Stimulated activated CD8-positive, alpha-beta memory T cell treated with anti-CD3 and anti-CD28 coated beads, Interleukin-4, amount 100 ng/mL, for 1 hour (primary cell): ENCODE data around the gene SCART1.

Experiments
- DNase-seq, 2 donors: peaks; one replicate each; pipeline ENCODE4 v3.0.0-alpha.2; 2020; ENCODE audit warnings: low read depth in 2 of 2, low spot score in 1 of 2

SCART1 gene

DNA sequence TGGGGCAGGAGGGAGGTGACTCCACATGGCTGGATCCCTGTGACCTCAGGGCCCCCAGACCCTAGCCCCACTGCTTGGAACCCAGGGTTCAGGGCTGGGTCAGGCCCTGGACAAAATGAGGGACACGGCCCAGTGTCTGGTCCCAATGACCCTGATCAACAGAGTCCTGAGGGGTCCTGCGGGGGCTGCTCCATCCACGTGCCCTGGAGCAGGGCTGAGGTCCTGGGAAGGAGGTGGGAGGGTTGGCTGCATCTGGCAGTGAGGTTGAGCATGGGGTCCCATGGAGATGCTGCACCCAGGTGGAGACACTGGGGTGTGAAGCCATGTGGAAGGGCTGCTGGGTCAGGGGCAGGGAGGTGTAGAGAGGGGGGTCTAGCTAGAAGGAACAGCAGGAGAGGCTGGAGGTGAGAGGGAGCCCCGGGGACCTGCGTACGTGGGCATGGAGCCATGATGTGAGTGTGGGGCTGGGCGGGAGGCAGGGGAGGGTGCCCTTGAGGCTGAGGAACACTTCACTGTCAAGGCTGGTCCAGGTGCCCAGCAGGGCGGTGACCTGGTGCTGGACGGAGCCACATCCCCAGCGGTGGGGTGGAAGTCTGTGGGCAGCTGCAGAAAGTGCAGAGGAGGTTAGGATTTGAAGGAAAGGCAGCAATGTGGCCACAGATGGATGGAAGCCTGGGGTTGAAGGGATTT lies 604 bp downstream of the SCART1 start:
- no peak for DNase-seq

DNA sequence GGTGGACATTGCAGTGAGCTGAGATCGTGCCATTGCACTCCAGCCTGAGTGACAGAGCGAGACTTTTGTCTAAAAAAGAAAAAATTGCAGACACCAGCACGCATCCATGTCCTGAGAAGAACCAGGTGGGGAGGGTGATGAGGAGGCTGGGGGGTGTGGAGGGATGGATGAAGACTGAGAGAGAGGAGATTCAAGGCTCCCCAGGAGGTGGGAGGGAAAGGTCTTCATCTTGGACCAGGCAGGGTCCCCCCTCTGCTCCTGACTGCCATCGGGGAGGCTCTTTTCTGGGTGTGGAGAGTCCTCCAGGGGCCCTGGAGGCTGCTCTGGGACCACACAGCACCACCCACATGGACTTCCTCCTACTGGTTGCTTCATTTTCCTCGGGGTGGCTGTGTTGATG lies 1.5 kb downstream of the SCART1 start:
- DNase-seq = no peak

DNA sequence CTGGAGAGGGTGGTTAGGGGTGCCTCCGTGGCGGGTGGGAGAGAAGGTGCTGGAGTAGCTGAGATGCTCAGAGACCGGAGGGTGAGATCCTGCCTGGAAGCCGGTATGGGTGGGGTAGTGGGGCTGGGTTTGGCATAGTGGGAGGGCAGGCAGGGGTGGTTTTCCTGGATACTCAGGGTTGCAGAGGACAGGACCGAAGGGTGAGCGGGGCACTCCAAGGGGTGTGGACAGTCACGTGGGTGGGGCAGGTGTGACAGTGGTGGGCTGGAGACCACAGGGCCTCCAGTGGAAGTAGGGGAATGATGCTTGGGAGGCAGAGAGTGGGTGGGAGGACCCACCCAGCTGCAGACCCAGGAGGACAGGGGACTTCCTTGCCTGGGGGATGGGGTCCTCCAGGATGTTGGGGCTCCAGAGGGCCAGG lies 1.9 kb downstream of the SCART1 start:
- no peak for DNase-seq

DNA sequence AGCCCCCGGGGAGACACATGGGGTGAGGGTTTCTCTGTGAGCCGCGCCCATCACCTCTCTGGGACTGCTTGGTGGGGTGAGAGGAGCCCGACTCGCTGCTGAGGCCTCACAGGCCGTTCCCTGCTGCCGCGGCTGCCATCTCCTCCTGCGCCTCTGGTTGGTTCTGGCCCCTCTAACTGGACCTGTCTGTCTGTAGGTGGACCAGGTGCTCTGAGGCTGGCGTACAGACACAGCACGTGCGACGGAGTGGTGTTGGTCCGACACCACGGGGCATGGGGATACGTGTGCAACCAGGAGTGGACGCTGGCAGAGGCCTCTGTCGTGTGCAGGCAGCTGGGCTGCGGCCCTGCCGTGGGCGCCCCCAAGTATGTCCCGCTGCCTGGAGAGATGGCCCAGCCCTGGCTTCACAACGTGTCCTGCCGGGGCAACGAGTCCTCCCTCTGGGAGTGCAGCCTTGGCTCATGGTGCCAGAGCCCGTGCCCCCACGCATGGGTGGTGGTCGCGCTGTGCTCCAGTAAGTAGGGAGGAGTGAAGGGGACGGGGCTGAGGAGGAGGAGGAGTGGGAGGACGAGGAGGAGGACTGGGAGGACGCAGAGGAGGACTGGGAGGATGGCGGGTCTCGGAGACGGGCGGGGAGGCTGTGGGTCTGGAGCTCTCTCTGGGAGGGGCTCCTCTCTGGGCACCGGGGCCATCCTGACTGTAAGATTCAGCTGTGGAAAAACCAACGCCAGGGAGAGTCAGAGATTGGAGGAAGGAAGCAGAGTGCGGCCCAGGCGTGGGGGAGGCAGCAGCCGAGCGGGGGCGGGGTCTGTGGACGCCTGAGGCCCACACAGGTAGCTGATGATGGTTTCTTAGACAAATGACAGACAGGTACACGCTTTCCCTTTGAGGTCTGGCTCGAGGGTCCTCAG lies 2.6 kb downstream of the SCART1 start:
- no peak for DNase-seq

DNA sequence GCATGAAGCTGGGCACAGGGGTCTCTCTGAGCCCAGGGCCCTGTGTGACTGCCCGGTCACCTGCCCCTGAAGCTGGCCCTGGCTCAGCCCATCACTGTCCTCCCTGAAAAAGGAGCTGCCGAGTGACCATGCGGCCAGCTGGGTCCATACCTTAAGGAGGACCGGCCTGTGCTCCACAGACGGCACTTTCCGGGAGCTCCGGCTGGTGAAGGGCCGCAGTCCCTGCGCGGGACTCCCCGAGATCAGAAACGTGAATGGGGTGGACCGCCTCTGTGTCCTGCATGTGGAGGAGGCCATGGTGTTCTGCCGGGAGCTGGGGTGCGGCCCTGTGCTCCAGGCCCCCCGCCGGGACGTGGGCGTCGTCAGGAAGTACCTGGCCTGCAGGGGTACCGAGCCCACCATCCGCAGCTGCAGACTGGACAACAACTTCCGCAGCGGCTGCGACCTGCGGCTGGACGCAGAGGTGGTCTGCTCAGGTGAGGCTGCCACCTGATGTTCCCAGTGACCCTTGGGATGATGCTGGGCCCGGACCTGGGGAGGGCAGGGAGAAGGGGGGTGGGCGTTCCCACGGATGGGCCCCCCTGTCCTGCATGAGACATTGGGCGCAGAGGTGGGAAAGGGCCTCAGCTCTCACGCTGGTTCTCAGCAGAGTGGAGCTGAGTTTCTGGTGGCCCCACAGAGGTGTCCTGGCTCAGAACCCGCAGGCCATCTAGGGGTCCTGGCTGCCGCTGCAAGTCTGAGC lies 3.5 kb downstream of the SCART1 start:
- DNase-seq = no peak

DNA sequence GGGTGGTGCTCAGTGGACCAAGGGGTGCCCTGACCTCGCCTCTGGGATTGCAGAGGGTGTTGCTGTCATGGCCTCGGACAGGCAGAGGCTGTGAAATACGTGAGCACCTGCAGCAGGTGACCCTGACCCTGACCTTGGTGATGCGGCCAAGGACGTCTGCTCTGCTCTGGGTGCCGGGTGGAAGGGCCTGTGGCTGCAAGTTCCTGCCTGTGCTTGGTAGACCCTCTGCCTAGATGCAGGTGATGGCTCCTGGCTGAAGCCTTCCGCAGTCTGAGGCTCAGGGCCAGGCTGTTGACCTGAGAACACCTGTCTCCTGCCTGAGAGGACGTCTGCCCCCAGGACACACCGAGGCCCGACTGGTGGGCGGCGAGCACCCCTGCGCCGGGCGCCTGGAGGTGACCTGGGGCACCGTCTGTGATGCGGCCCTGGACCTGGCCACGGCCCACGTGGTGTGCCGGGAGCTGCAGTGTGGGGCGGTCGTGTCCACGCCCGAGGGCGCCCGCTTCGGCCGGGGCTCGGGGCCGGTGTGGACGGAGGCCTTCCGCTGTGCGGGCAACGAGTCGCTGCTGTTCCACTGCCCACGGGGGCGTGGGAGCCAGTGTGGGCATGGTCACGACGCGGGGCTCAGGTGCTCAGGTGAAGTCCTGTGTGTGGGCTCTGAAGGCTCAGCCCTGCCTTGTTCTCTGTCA lies 4.4 kb downstream of the SCART1 start:
- DNase-seq = no peak

DNA sequence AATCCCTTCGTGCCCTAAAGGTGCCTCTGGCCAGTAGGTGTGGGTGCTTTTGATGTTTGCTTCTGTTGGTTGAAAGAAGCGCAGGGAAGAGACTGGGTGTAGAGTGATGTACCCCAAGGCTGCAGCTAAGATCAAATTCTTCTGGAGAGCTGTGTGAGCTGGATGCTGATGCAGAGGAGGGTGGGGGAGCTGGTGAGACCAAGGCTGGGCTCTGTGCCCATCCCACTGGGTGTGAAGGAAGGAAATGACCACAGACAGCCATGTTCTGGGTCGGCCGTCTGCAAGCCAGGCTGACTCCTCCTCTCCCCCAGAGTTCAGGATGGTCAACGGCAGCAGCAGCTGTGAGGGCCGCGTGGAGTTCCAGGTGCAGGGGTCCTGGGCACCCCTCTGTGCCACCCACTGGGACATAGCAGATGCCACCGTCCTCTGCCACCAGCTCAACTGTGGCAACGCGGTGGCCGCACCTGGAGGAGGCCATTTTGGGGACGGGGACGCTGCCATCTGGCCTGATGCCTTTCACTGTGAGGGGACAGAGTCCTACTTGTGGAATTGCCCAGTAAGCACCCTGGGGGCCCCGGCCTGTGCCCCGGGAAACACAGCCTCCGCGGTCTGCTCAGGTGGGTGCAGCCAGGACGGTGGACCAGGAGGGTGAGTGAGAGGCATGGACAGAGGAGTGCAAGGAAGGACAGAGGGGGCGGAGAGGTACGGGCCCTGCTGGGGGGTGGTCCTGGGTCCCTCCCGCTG lies 5.1 kb downstream of the SCART1 start:
- no peak for DNase-seq

DNA sequence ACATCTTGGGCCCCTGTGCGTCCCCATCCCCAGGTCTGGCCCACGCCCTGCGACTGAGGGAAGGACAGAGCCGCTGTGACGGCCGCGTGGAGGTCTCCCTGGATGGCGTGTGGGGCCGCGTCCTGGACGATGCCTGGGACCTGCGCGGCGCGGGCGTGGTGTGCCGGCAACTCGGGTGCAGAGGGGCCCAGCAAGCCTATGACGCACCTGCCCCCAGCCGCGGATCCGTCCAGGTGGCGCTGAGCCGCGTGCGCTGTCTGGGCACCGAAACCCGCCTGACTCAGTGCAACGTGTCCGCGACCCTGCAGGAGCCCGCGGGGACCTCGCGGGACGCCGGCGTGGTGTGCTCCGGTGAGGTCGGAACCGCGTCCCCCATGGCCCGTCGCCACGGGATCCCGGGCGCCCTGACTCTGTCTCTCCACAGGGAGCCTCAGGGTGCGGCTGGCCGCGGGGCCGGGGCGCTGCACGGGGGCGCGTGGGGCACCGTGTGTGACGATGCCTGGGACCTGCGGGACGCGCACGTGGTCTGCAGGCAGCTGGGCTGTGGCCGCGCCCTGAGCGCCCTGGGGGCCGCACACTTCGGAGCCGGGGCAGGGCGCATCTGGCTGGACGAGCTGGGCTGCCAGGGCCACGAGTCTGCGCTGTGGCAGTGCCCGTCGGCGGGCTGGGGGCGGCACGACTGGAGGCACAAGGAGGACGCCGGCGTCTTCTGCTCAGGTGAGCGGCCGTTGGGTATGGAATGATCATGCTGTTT lies 5.9 kb downstream of the SCART1 start:
- DNase-seq = no peak

DNA sequence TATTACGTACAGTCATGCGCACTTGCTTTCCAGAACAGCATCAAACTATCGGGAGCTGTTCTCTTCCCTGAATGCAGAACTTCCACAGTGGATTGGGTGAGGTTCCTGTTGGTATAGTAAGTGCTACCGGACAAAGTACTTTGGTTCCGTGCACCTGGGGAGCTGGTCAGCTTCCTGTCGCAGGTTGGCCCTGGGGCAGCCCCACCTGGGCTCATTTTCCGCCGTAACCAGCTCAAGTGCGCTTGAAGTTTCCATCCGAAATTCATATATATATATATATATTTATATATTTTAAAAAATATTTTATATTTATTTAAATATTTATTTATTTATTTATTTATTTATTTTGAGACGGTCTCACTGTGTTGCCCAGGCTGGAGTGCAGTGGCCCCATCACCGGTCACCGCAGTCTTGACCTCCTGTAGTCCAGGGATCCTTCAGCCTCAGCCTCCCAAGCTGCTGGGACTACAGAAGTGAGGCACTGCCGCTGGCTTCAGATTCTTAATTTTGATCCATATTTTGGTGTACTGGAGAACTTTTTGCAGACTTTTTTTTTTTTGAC lies 6.5 kb downstream of the SCART1 start:
- no peak for DNase-seq

DNA sequence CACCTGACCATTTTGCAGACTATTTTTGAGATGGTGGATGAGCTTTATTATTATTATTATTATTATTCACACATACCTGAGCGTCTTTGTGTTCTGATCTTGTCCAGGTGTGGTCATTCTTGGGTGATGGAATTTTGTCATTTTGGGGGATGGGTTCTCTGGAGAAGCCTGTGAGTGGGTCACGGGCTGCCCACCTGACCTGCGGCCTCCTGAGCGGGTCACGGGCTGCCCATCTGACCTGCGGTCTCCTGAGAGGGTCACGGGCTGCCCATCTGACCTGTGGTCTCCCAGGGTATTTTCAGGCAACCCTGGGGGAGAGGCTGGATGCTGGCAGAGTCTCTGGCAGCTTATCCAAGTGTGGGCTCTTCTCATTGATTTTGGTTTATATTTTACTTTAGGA lies 7.3 kb downstream of the SCART1 start:
- DNase-seq = no peak

DNA sequence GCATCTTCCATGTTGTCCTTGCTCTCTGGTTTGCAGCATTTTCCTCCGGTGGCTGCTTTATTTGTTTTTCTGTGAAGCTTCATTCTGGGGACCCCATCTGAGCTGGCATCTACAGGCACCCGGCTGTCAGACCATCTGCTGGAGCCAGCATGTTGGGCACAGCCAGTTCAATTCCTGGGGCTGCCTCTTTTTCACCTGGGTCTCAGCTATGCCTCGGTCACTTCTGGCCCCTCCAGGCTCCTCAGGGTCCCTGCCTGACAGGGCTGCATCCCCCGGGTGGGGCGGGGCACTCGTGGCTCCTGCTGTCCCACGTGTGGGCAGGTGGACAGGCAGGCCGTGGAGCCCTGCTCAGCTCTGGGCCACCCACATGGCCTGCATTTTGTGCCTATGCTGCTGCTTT lies 8.1 kb downstream of the SCART1 start:
- no peak for DNase-seq

DNA sequence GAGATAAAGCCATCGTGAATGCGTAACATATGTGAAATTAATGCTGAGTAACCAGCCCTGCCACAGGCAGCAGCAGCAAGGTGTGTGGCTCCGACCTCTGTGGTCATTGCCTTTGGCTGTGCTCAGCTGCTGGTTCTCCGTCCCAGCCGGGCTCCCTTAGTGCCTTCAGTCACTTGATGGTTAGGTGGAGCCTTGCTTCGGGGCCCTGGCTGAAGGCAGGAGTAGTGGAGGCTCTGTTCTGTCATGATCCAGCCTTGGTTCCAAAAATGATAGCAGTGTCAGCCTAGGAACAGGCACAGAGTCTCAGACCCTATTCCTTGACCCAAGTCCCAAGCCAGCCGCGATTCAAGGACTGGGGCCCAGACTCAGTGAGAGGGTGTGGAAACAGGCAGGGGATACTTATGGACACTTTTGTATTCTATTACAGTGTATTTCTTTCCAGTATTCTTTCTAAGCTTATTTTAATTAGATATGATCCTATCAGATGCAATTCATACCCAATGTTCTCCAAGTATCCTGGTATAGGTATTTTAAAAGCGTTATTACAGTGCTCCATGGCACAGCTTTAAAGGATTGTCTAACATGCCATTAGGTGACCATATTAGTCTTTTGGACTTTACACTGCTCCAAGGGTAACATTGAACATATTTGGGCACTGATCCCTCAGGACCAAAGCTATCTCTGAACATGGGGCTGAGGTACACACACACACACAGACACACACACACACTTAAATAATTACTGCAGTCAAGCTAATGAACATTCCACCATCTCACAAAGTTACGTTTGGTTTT lies 9.0 kb downstream of the SCART1 start:
- no peak for DNase-seq

DNA sequence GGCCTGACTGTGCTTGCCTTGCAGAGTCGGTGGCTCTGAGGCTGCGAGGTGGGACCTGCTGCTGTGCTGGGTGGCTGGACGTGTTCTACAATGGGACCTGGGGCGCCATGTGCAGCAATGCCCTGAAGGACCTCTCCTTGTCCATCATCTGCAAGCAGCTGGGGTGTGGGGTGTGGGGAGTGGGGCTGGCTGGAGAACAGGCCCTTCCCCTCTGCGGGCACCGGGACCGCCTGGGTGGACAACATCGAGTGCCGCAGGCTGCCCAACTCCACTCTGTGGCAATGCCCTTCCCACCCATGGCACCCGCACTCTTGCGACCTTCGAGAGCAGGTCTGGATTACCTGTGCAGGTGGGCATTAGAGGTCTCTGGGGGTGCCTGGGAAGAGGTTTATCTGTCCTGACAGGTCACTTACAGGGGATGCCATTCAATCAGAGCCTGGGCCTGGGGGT lies 10.9 kb downstream of the SCART1 start:
- no peak for DNase-seq

DNA sequence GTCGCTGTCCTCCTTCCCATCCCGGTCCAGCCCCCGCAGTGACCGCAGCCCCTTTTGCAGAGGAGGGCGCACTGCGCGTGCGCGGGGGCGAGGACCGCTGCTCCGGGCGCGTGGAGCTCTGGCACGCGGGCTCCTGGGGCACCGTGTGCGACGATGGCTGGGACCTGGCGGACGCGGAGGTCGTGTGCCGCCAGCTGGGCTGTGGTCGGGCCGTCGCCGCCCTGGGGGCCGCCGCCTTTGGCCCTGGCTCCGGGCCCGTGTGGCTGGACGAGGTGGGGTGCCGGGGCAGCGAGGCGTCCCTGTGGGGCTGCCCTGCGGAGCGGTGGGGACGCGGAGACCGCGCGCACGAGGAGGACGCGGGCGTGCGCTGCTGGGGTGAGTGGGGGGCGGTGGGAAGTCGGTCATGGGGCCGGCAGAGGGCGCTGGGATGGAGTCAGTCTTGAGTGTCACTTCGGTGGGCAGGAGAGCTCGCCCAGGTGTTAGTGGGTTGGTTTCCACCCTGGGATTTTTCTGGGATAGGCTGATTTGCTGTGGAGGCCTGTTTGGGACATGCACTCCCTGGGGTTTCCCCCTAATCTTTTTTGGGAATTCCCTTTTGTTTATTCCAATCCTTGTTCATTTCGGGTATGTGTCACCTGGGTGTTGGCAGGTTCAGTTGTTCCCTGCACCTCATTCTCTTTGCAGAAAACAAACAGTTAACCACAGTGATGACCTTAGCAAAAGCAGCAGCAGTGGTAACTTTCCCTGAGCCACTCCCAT lies 11.6 kb downstream of the SCART1 start:
- DNase-seq = no peak

DNA sequence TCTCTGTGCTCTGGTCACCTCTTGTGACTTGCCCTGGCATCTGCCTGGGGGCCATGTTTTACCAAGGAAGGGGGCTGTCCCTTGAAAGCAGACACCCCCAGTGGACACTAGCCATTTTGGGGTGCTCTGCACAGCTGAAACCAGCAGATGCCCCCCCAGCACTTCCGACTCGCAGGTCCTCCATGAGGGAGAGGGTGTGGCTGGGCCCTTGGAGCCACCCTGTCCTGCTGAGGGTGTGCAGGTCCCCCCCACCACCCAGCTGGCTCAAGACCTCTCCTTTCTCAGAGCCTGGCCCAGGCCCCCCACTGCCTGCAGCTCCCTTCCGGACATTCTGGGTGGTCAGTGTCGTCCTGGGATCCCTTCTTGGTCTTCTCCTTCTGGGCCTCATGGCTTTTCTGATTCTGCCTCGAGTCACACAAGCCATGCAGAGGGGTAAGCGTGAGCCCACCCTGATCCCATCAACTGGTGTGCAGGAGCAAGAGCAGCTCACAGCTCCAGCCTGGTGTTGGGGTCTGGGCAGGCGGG lies 12.3 kb downstream of the SCART1 start:
- no peak for DNase-seq

DNA sequence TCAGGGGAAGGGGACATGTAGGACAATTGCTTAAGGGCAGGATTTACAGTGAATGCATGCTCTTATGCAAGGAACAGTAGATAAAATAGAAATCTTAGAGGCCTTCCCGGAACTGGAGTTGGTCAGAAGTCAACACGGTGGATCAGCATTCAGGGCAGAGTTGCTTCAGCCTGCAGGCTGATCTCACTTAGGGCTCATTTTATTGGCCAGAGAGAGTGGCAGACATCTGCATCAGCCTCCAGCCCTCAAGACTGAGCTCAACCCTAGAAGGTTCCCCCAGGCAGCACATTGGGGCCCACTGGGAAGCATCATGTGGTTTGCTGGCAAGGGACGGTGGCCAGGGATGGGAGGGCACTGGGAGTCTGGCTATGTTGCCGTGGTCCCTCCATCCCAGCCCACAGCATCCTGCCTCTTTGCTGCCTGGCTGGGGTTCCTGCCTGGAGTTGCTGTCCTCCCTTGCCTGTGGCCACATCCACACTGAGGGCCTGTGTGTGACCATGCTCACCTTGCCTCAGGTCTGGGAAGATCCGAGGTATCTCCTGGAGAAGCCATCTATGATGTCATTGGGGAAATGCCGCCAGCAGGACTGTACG lies 13.0 kb downstream of the SCART1 start:
- no peak for DNase-seq

DNA sequence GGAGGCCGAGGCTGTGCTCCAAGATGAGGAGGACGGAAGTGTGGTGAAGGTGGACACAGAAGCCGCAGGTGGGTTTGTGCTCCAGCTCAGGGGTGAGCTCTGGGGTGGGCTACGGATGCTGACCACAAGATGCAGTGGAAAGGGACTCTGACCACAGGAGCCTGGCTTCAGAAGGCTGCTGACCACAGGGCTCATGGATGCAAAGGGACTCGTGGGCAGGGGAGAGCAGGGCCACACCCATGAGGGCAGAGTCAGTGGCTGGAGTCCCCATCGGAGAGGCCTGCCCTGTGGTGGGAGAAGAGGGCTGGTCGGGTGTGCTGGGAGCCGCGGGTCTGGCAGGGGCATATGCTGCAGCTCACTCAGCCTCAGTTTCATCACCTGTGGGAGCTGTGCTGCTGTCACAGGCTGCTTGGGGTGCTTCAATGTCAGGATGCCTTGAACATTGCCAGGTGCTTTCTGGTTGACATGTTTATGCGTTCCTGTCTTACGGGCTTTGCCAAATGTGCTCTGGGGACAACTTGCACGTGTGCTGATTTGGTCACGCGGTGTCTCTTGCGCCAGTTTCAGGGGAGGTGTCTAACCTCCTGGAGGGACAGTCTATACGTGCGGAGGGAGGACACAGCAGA lies 13.7 kb downstream of the SCART1 start:
- DNase-seq = no peak
